Astrocyte of the spinal cord (primary cell): ENCODE results near the gene SLC2A6.

Experiments
- DNase-seq: peaks from one replicate; pipeline ENCODE4 v3.0.0; 2011; ENCODE audit warnings: low read depth, low spot score
- H3K4me3 ChIP-seq: 2 replicates; pipeline ENCODE4 v1.5.1; 2011; ENCODE audit warnings: low read depth, mild to moderate bottlenecking, low read length, moderate library complexity
- in situ Hi-C: cut with HindIII; loops from 2 replicates; pipeline ENCODE4 v1.10.0; 2017; ENCODE audit warnings: low sequenced_read_pairs
- TF ChIP-seq, protein P1 (sequence below): IDR thresholded peaks from 2 replicates; pipeline ENCODE4 v1.5.1; 2012; ENCODE audit warnings: low read depth, mild to moderate bottlenecking, low read length, inconsistent platforms

Gene SLC2A6

DNA sequence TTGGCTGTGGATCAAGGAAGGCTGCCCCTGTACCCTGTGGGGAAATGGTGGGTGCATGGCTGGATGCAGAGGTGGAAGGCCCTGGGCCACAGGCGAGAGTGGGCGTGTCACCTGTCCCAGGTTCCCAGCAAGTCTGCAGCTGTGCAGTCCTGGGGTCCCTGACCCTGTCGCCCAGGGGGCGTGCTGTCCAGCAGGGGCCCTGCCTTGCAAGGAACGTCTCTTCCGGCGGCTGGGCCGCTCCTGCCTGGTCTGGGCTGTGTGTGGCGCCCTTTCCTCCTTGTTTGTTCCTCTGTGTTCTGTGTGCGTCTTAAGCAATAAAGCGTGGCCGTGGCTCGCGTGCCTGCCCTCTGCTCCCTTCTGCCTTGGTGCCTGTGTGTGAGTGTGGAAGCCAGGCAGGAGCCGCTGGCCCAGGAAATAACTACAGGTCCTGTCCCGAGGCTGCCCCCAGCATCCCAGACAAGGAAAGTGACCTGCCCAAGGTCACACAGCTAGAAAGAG lies 8.4 kb downstream of the SLC2A6 start:
- no peak for DNase-seq

DNA sequence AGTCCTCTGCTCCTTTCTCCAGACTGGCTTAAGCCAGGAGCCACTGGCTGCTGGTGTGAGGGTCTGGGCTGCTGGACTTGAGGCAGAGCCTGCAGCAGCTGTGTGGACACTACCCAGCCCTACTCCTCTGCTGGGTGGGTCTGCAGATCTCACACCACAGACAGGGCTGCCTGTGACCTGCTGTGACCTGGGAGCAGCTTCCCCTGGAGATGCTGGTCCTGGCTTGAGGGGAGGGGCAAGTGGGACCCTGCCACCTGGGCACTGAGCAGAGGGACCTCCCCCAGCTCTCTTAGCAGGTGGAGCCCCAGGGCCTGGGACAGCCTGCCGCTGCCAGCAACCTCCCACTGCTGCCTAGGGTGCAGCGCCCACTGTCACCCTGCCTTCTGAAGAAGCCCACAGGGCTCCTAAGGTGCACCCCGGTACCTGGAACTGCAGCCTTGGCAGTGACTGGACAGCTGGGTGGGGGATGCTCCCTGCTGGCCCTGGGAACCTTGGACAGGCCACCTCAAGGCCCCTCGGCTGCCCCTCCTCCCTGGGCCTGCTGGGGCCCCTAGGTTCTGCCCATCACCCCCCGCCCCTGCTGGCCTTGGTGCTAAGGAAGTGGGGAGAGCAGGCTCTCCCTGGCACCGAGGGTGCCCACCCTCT lies 10.0 kb downstream of the SLC2A6 start:
- H3K4me3 ChIP-seq: no peak overlapping the region
- DNase-seq: no peak
- TF ChIP-seq, protein P1, sequence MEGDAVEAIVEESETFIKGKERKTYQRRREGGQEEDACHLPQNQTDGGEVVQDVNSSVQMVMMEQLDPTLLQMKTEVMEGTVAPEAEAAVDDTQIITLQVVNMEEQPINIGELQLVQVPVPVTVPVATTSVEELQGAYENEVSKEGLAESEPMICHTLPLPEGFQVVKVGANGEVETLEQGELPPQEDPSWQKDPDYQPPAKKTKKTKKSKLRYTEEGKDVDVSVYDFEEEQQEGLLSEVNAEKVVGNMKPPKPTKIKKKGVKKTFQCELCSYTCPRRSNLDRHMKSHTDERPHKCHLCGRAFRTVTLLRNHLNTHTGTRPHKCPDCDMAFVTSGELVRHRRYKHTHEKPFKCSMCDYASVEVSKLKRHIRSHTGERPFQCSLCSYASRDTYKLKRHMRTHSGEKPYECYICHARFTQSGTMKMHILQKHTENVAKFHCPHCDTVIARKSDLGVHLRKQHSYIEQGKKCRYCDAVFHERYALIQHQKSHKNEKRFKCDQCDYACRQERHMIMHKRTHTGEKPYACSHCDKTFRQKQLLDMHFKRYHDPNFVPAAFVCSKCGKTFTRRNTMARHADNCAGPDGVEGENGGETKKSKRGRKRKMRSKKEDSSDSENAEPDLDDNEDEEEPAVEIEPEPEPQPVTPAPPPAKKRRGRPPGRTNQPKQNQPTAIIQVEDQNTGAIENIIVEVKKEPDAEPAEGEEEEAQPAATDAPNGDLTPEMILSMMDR: no peak
- in situ Hi-C loops: no loop called here

More for the DNA sequence above, 8.4 kb downstream of the SLC2A6 start:
- H3K4me3 ChIP-seq: no peak overlapping the region
- in situ Hi-C loops: no loop called here
- TF ChIP-seq, protein P1: no peak

DNA sequence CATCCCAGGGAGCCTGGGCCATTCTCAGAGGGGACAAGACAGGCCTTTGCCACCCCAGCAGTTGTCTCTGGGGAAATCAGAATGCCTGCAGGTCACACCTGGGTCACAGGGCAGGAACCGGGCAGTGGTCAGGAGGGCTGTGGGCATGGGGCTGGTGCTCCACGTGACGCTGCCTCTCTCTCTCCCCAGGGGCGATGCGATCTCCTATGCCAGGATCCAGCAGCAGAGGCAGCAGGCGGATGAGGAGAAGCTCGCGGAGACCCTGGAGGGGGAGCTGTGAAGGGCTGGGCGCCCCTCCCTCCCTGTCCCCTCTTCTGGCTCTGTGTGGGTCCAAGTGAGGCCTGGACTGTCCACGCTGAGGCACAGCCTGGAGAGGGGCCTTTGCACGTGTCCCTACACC lies 10.5 kb downstream of the SLC2A6 start:
- no peak overlapping the region for H3K4me3 ChIP-seq
- in situ Hi-C loops: no loop called here
- TF ChIP-seq, protein P1: no peak
- no peak for DNase-seq

DNA sequence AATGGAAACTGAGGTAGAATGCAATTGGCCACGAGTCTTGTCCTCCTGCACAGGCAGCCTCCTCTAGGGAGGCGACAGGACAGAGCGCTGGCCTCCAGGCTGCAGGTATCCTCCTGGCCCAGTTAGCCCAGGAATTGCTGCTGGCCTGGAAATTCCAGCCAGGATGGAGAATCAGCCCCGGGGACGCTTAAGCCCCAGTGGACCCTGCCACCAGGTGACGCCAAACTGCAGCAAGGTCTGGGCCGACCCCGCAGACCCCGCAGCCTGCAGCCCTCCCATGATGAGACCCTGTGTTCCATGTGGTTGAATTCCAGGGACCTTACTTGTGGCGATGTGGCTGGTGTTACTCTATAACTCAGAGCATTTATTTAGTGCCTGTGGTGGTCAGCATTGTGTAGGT lies 11.8 kb downstream of the SLC2A6 start:
- TF ChIP-seq, protein P1: no peak

DNA sequence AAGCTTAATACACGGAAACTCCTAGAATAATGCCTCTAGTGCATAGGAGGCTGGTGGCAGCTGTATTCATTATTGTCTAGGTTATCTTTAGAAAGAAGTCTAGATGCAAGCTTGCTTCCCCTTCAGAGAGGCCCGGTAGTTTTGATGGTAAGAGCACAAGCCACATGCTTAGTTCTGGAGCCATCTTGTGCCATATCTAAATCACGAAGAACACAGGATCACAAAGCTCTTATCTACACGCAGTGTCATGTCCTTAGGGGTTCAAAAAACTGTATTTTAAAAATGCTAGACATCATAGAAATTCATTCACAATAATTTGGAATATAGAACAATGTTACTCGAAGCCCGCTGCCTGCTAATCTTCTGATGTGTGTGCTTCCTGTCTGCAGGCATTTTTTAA lies 12.9 kb downstream of the SLC2A6 start:
- DNase-seq: no peak
- H3K4me3 ChIP-seq: no peak overlapping the region
- TF ChIP-seq, protein P1: no peak
- in situ Hi-C loops: no loop called here

More for the DNA sequence above, 11.8 kb downstream of the SLC2A6 start:
- no peak overlapping the region for H3K4me3 ChIP-seq
- in situ Hi-C loops: no loop called here
- no peak for DNase-seq

DNA sequence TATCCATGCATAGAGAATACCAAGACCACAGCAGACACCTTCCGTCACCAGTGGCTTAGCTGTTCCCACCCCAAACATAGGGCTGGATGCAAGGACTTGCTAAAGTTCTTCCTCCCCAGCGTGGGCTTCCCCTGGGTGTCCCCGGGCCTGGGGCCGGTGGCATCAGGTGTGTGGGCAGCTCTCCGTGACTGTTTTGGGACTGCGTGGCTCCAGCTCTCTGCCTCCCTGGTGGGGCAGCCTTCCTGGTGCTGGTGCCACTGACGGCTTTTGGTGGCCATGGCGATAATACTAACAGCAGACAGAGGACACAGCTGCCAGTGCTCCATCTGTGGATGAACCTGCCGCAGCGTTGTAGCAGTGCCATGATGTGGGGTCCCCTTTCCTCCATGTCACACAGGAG lies 14.3 kb downstream of the SLC2A6 start:
- in situ Hi-C loops: no loop called here
- DNase-seq: no peak
- TF ChIP-seq, protein P1: no peak
- H3K4me3 ChIP-seq: no peak overlapping the region
